Ecto neural progenitor cell (in vitro differentiated cells): ENCODE results near the gene NXPE3.
A peak's percentile ranks its signal among the peaks of the same experiment; 100 is the strongest.
"Not testable (repeated sequence)": the region's sequence is repeated elsewhere in the genome, so short reads cannot be mapped to it uniquely, and the experiment has no call there.

Experiments
- DNase-seq: peaks from one replicate; pipeline ENCODE4 v3.0.0-alpha.2; 2018; ENCODE audit warnings: low spot score

NXPE3 gene

DNA sequence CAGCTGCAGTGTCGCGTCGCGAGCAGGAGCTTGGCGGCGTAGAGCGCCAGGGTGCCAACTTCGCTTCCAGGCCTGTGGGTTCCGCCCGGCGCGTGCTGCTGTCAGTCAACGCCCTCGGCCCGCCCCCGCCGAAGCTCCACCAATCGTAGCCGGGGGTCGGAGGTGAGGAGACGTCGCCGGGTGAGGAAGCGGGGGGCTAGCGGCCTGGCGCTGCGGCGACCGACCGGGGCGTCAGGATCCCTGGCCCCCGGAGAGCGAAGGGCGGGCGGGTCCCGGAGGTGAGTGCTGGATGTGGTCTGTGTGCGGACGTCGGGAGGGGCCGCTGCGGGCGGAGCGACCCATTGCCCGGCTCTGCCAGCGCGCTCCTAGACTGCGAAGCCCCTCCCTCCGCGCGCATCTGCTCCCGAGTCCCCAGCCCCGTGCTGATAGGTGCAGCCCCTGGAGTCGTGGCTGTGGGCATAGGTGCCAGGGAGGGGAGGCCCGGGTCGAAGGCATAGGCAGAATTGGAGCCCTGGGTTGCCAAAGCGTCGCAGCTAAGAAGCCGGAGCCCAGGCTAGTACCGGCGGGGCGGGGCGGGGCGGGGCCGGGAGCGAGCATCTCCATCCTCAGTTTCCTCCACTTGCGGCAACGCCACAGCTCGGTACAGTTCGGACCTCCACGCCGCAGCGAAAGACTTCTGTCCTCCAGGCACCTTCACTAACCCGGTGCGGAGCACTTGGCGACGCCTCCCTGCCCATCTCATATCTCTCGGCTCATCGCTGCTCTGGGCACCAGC is at the start of gene NXPE3:
Gene NXPE3 (plus strand): TSS at position 165 of the 775 bp plus-strand sequence. CDS start 6,386 bp downstream, outside the sequence.
- peak; percentile 92 for DNase-seq

DNA sequence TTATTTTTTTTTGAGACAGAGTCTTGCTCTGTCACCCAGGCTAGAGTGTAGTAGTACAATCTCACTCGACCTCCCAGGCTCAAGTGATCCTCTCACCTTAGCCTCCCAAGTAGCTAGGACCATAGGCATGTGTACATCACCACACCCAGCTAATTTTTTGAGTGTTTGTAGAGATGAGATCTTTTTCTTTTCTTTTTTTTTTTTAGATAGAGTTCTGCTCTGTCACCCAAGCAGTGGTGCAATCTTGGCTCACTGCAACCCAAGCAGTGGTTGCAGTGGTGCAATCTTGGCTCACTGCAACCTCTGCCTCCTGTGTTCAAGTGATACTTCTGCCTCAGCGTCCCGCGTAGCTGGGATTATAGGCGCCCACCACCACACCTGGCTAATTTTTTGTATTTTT is 49.4 kb upstream of the NXPE3 start:
- DNase-seq: no peak

DNA sequence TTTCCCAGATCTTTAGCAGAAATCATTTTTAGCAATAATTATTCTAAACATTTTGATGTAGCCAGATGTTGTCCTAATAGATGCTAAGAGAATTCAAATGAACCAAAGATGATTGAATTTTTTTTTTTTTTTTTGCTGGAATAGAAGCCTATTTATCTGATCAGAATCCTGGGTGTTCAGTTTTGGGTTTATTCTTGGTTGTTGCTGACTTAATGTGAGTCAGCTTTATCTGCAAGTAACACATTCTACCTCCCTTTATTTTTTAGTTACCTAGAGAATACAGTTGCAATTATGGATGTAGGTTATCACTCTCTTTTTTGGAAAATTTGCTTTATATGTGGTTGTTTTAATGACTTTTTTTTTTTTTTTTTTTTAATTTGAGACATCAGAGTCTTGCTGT is 48.2 kb upstream of the NXPE3 start:
- no peak for DNase-seq

DNA sequence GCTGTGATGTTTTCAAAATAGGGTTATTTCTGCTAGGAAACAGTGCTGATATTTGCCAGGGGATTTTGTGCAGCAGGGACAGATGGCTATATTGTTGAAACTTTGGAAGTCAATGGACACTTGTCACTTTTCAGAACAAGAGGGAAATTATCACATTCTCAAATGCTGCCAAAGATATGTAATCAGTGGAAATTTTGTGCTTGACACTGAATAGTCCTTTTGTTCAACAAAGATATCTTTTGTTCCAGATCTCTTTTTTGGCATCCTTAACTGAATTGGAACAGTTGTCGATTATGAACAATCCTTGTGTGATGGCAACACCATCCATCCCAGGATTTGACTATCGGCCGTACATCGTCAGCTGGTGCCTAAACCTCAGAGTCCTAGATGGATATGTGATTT is 46.8 kb upstream of the NXPE3 start:
- no peak for DNase-seq

DNA sequence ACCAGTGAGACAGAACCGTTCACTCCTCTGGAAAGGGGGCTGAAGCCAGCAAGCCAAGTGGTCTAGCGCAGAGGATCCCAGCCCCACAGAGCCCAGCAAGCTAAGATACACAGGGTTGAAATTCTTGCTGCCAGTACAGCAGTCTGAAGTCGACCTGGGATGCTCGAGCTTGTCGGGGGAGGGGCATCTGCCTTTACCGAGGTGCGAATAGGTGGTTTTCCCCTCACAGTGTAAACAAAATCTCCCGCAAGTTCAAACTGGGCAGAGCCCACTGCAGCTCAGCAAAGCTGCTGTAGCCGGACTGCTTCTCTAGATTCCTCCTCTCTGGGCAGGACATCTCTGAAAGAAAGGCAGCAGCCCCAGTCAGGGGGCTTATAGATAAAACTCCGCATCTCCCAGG is 43.2 kb upstream of the NXPE3 start:
- DNase-seq: no peak

DNA sequence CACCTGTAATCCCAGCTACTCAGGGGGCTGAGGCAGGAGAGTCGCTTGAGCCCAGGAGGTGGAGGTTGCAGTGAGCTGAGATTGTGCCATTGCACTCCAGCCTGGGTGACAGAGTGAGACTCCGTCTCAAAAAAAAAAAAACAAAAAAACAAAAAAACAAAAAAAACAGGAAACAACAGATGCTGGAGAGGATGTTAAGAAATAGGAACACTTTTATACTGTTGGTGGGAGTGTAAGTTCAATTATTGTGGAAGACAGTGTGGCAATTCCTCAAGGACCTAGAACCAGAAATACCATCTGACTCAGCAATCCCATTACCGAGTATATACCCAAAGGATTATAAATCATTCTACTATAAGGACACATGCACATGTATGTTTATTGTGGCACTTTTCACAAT is 37.1 kb upstream of the NXPE3 start:
- not testable (repeated sequence) for DNase-seq

DNA sequence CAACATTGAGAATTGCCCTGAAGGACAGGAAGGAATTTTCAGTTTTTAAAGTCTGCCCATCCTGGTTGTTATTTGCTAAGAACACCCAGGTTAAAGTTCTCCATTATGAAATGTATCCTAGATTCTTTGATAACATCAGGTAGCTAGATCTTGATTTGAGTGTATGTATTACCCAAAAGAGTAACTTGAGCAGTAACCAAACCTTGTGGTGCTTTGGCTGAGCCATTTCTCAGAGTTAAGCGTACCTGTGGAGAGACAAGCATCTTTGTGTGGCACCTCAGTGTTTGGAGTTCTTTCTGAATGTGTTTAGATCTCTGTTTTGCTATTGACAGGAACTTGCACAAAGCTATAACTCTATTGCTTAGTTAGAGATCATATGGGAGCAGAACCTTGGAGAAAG is 34.2 kb upstream of the NXPE3 start:
- no peak for DNase-seq

DNA sequence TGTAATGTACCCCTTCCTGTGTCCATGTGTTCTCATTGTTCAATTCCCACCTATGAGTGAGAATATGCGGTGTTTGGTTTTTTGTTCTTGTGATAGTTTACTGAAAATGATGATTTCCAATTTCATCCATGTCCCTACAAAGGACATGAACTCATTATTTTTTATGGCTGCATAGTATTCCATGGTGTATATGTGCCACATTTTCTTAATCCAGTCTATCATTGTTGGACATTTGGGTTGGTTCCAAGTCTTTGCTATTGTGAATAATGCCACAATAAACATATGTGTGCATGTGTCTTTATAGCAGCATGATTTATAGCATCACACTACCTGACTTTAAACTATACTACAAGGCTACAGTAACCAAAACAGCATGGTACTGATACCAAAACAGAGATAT is 33.1 kb upstream of the NXPE3 start:
- not testable (repeated sequence) for DNase-seq

DNA sequence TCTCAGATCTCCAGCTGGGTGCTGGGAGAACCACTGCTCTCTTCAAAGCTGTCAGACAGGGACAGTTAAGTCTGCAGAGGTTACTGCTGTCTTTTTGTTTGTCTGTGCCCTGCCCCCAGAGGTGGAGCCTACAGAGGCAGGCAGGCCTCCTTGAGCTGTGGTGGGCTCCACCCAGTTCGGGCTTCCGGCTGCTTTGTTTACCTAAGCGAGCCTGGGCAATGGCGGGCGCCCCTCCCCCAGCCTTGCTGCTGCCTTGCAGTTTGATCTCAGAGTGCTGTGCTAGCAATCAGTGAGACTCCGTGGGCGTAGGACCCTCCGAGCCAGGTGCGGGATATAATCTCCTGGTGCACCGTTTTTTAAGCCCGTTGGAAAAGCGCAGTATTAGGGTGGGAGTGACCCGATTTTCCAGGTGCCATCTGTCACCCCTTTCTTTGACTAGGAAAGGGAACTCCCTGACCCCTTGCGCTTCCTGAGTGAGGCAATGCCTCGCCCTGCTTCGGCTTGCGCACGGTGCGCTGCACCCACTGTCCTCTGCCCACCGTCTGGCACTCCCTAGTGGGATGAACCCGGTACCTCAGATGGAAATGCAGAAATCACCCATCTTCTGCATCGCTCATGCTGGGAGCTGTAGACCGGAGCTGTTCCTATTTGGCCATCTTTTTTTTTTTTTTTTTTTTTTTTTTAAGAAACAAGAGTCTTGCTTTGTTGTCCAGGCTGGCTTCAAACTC is 25.5 kb upstream of the NXPE3 start:
- not testable (repeated sequence) for DNase-seq

DNA sequence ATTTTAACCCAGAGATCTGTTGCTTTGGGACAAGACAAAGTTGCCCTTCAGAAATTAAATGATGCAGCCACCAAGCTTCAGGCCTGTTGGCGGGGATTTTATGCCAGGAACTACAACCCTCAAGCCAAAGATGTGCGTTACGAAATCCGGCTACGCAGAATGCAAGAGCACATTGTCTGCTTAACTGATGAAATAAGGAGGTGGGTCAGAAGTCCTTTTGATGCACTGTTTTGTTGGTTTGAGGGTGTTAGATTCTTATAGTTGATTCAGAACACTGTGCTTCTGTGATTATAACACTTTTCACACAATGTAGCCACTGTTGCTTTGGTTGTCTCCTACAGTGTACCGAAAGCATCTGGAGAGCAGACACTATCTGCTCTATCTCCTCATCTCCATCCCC is 20.8 kb upstream of the NXPE3 start:
- DNase-seq: no peak

DNA sequence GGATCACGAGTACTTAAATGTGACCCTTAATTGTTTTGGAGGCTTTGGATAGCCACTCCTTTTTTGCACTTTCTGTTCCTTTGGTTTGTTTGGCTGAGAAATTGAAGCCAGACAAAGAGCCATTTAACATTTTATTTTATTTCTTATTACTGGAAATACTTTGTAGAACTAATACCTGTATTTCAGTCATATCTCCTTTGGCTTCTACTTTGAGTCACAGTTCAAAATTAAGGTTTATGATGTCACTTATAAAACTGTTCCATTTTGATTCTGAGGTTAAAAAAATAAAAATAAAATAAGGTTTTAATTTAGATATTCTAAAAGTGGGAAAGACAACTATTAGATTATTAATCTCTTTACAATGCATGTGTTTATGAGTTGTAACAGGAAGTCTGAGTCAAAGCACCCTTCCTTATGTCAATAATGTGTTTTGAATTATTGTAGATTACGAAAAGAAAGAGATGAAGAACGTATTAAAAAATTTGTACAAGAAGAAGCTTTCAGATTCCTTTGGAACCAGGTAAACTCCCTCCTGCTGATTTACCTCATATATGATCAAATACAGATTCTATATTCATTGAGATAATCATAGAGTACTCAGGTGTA is 16.9 kb upstream of the NXPE3 start:
- no peak for DNase-seq

DNA sequence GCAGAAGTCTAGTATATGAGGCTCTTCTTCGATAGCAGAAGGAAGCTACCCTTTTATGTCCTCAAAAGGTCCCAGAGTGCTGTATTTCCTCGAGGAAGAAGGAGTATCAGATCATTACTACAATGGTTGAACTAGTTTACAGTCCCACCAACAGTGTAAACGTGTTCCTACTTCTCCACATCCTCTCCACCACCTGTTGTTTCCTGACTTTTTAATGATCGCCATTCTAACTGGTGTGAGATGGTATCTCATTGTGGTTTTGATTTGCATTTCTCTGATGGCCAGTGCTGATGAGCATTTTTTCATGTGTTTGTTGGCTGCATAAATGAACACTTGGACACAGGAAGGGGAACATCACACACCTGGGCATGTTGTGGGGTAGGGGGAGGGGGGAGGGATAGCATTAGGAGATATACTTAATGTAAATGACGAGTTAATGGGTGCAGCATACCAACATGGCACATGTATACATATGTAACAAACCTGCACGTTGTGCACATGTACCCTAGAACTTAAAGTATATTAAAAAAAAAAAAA is 1.2 kb upstream of the NXPE3 start:
- DNase-seq: not testable (repeated sequence)

DNA sequence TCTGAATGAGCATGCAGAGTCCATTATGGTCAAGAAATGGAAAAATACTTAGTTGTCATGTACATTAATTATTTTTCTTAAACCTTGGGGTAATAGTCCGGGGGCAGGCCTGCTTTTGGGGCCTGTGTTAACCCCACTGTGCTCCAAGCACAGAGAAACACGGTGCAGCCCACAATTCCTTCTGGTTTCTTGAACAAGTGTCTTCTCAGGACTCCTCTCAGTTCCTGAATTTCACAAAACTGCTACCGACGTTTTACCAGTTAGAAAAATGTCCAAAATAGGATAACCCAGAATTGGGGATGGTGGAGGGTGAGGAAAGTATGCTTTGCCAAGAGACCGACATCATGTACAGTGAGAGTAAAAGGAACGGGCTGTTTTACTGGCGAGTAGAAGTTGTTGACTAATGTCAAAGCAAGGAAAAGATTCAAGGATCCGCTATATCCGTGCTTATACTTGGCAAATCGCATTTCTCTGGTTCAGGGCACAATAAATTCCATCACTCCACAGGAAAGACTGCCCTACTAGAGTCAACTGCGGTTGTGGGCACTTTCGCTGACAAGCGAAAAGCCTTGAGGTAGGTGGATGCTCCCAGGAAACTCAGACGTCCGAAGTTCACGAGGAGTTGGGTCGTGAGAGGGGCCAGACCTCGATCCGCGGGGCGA is 495 bp upstream of the NXPE3 start:
- DNase-seq: no peak

DNA sequence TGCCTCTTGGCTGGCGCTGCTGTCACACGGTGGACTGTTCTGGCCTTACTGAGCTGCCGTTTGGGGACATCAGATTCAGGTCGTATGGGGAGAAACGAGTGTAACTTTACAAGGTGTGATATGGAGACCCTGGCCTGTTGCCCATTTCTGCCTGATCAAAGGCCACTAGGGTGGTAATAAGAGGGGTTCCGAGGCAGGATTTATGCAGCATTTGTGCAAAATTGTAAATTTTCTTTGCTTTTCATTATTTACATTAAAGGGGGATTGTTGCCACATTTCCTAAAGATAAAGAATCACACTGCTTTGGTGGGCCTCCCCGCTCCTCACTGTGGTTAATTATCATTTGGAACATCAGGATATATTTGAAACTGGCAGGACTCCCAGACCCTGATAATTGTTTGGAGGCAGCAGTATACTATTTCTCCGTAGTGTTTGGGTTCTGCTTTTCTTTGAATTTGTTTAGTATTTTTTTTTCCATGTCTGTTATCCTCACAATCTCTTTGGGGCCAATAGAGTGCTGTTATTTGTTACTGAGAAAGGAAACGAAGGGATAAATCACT is 891 bp downstream of the NXPE3 start:
- DNase-seq: no peak

DNA sequence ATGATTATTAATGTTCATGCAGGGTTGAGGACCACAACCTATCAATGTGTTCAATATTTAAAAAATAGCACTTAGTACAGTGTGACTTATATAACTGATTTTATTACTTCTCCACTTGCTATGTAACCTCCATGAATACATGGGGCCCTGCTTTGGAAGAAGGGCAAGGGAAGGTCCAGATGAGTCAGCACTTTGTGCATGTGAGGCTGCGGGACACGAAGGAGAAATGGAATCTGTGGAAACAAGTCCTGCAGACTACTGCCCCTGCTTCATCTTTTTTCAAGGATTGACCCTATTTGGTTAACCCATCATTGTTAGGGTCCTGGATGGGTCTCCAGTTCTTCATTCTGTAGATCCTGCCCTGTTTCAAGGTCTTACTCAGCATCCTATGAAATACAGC is 1.6 kb downstream of the NXPE3 start:
- DNase-seq: no peak

DNA sequence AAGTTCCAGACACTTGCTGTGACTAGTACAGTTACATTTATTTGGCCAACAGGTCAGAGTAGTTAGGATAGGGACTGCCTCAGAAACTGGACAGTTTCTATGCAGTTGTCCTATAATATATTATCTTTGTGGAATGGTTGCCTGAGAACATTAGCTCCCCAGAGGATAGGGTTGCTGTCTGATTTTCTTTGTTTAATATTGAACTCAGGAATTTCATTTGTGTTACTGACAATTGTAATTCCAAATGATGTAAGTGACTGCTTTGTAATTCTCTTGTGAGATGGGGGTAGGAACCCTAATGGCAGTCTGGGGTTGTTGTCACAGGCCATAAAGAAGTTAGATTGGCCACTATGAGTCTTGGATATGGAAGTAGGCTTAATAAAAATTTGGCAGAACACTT is 2.2 kb downstream of the NXPE3 start:
- no peak for DNase-seq

DNA sequence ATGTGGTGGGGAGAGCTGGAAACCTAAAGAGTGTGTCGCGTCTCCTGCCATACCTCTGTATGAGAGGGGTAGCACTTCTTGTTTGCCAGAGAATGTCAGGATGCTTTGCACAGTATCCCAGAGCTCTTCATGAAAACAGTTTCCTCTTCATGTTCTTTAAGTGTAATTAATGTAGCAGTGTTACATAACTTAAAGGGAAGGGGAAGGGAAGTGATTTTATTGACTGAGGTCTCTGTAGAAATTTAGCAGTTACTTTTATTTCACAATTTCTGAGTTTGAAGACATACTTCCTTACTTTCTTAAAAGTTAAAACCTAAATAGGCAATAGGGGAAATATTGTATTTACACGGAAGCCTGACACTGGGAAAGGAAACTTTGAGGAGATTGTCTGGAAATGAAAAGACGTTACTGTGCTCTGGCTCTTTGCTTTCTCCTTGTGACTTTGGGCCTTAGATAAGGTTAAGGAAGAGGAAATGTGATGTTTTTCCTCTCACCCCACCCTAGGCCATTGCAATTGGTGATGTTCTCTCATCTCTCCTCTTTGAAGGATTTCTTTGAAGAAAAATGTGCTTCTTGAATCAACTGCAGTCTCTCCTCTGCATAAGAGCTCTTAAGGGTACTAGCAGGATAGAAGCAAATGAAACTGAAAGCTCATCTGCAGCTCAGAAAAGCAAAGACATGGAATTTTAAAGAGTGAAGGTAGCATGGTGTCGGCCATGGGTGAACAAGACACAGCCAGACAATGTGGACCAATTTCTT is 6.0 kb downstream of the NXPE3 start:
- no peak for DNase-seq

DNA sequence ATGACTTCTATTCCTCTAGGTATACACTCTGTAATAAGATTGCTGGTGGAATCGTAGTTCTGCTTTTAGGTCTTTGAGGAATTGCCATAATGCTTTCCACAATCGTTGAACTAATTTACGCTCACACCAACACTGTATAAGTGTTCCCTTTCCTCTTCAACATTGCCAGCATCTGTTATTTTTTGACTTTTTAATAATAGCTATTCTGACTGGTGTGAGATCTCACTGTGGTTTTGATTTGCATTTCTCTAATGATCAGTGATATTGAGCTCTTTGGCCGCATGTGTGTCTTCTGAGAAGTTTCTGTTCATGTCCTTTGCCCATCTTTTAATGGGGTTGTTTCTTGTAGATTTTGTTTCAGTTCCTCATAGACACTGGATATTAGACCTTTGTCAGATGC is 12.8 kb downstream of the NXPE3 start:
- no peak for DNase-seq

DNA sequence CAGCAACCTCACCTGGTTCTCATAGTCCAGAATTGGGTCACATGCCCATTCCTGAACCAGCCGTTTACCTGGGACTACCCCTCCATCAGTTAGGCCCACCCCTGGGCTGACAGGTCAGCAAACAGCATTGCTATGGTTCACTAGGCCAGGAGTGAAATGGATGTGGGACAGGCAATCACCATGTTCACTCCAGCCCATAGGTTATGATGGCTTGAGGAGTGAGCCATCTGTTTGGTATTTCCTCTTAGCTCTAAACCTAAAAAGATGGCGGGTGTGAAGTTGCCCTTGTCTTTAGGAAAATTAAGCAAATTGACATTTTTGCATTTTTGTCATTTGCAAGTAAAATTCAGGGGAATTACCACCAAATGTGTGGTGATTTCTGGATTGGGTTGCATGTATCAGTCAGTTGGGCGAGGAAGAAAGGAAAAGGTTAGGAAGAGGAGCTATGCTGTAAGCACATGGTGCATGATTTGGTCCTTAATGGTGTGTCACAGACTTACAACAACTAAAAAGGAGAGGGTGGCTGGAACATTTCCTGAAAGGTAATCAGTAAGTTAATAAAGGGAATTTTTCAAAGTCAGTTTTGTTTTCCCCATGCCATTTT is 17.2 kb downstream of the NXPE3 start:
- DNase-seq: no peak

DNA sequence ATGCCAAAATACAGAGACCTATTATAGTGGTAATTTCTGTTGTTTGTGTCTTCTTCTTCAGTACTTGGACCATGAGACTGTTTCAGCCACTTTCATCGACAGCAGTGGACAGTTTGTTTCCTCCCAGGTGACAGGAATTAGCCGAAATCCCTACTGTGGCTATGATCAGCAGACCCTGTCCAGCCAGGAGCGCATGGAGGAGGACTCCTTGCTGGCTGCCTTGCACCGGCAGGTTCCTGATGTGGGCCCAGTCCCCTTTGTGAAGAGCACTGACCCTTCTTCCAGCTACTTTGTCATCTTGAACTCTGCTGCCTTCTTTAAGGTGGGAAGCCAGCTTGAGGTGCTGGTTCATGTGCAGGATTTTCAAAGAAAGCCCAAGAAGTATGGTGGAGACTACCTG is 22.2 kb downstream of the NXPE3 start:
- no peak for DNase-seq

DNA sequence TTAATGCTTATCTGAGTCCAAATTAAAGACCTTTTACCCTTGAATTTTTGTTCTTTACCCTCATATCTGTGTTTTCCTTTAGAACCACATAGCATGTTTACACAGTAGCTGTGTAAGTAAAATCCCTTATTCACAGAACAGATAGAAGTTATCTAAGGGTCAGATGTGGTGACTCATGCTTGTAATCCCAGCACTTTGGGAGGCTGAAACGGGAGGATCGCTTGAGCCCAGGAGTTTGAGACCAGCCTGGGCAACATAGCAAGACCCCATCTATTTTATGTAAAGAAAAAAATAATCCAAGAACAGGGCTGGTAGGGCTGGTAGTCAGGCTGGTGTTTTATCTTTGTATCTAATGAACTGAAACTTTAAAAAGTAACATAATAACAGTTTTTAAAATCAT is 23.2 kb downstream of the NXPE3 start:
- DNase-seq: no peak
